ENCODE data around the gene PRICKLE2. TPM values are rescaled to one million over a fixed set of nuclear protein-coding genes. Genes with fewer than 3 reads are reported as not detected.

PRICKLE2 gene, protein sequence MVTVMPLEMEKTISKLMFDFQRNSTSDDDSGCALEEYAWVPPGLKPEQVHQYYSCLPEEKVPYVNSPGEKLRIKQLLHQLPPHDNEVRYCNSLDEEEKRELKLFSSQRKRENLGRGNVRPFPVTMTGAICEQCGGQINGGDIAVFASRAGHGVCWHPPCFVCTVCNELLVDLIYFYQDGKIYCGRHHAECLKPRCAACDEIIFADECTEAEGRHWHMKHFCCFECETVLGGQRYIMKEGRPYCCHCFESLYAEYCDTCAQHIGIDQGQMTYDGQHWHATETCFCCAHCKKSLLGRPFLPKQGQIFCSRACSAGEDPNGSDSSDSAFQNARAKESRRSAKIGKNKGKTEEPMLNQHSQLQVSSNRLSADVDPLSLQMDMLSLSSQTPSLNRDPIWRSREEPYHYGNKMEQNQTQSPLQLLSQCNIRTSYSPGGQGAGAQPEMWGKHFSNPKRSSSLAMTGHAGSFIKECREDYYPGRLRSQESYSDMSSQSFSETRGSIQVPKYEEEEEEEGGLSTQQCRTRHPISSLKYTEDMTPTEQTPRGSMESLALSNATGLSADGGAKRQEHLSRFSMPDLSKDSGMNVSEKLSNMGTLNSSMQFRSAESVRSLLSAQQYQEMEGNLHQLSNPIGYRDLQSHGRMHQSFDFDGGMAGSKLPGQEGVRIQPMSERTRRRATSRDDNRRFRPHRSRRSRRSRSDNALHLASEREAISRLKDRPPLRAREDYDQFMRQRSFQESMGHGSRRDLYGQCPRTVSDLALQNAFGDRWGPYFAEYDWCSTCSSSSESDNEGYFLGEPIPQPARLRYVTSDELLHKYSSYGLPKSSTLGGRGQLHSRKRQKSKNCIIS
- 12.4 TPM for total RNA-seq
- long read RNA-seq, partial matches to known transcripts: 0 of 4 reads
- long read RNA-seq, other reads (novel, unspliced or antisense): 4 of 4 reads

DNA sequence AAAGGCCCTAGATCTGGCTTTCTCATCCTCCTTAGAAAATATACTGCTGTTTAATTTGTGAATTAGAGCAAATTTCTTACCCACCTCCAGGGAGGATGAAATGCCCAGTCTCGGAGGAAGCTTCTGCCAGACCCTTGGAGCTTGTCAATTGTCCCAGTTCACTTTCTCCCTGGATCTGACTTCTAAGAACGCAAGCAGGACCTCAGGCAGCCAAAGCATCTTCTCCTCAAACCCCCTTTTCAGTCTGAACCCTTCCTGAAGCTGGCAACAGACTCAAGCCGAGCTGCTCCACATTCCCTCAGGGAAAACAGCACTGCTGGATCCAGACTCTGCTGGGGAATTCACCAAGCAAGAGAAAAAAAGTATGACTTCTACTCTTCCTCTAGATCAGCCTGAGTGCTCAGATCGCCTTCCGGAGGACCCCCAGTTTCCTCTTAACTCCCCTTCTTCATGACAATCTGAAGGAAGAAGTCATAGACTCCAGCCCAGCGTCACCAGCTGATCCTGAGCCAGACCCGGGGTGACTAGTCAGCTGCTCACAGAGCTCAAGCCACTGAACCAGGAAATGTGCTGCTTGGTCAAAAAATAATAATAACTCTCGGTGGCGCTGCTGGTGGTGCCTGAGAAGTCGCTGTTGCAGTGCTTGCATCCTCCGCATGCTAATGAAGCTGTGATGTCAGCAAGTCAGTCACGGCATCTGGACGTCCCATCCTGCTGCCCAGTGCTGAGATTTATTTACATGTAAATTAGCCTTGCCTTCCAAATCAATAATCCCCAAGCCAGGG, at the start of gene PRICKLE2:
PRICKLE2 (minus strand) TSS at position 641 of the 785 bp plus-strand sequence. CDS start 26,539 bp downstream, outside the sequence.
- intact Hi-C loops (cut with DNase I): loop anchor here (2.0 to 5.0 kb wide), 2 partner anchors 42 to 172 kb away; no protein-coding TSS in a partner anchor
- peak; percentile 83 for DNase-seq (ENCODE audit: low spot score)

DNA sequence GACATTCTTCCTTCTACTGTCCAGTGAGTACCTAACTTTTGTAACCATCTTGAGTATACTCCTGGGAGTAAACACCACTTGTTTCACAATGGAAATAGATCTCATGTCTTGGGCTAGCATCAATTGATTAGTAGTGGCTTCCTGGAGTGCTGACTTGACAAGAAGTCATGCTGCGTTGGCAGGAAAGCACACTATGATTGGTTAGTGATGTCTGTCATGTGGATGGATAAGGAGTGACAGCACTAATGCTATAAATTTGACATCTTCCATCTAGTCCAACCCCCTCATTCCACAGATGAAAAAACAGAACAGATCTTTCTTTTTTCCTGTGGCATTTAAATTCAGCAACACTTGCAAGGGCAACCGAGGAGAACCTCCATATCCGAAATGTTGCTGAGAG, 47.6 kb upstream of the PRICKLE2 start:
- intact Hi-C loops (cut with DNase I): no loop called here
- no peak for DNase-seq (ENCODE audit: low spot score)

DNA sequence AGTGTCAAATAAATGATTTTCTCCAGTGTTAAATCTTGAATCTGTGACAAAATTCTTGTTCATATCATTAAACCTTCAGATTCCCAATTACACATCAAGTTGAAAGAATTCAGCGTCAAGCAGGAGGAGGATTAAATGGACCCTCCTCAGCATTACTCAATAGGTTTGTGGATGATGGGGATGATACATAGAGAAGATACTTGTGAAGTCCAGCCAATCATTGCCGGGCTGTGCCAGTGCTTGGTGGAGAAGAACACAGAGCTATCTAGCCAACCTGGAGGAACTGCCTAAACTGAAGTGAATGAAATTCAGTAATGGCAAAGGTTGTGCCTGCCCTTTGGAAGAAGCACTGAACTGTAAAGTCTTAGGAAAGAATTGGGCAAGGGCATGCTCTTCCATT, 47.0 kb upstream of the PRICKLE2 start:
- no peak for DNase-seq (ENCODE audit: low spot score)
- intact Hi-C loops (cut with DNase I): no loop called here

DNA sequence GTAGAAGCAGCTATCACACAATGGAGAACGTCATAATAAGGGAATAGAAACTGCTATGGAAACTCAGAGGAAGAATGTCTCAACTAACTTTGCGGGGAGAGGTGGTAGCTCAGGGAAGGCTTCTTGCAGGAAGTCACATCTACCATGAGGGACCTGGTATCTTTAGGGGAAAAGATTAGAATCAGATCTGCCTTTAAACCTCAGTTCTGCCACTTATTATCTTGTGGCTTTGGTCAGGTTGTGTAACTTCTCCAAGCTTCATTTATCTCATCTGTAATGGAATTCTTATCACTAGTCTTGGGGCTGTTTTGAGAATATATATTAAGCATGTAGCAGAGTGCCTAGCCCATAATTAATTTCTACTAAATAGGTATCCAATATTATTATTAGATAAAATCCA, 46.4 kb upstream of the PRICKLE2 start:
- intact Hi-C loops (cut with DNase I): no loop called here
- DNase-seq (ENCODE audit: low spot score): no peak

DNA sequence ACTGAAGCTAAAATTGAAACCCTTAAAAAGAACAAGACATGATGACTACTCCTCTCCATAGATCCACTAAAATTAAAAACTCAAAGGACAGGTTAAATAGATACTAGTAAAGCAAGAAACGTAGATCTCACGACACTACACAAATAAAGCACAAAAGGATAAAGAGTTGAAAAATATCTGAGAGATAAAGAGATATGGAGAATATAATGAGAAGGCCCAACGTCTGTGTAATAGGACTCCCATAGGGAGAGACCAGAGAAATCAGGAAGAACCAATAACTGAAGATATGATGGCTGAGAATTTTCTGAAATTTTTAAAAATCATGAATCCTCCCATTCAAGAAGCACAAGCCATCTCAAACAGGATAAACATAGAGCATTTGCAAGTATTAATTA, 45.6 kb upstream of the PRICKLE2 start:
- DNase-seq (ENCODE audit: low spot score): no peak
- intact Hi-C loops (cut with DNase I): no loop called here

DNA sequence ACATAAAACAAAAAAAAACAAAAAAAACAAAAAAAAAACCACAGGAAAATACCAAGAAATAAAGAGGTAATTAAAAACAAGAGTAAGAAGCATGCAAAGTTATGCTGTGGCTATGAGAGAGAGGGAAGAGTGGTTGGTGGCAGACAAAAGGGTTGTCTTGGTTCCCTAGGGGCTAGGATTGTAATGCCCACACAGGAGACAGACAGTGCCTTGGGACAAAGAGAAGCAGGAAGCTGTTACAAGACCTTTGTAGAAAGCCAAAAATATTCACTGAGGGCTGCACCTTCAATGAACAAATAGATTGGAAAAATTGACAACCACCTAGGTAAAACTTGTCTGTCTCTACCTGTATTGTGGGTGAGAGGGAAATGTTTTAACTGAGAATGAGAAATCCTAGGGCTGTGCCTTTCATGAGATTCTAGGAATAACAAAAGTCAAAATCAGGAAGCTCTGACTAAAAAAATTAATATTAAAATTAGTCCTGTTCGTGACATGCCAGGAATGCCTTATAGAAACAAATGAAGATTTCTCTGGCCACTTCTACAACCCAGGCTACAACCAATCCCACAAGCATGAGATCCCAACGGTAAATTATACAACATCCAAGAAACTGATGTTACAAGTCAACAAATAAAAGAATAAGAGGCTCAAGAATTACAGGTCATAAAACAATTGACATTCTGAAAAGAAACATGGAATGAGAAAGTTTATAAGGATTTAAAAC, 45.0 kb upstream of the PRICKLE2 start:
- intact Hi-C loops (cut with DNase I): no loop called here
- no peak for DNase-seq (ENCODE audit: low spot score)

DNA sequence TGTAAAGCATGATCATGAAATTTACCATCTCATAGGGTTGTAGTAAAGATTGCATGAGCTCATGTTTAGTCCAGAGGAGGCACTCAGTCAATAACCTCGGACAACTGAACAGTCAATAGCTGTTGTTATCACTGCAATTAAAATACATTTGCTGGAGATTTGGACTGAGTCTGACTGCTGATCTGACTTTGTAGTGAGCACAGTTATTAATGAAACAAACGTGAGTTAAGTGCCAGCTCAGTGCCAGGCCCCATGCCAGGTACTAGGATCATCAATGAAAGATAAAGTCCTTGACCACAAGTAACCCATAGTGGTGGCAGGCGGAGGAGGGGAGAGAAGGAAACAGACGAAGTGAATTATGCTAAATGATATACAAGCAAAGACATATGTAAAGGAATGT, 43.7 kb upstream of the PRICKLE2 start:
- no peak for DNase-seq (ENCODE audit: low spot score)

DNA sequence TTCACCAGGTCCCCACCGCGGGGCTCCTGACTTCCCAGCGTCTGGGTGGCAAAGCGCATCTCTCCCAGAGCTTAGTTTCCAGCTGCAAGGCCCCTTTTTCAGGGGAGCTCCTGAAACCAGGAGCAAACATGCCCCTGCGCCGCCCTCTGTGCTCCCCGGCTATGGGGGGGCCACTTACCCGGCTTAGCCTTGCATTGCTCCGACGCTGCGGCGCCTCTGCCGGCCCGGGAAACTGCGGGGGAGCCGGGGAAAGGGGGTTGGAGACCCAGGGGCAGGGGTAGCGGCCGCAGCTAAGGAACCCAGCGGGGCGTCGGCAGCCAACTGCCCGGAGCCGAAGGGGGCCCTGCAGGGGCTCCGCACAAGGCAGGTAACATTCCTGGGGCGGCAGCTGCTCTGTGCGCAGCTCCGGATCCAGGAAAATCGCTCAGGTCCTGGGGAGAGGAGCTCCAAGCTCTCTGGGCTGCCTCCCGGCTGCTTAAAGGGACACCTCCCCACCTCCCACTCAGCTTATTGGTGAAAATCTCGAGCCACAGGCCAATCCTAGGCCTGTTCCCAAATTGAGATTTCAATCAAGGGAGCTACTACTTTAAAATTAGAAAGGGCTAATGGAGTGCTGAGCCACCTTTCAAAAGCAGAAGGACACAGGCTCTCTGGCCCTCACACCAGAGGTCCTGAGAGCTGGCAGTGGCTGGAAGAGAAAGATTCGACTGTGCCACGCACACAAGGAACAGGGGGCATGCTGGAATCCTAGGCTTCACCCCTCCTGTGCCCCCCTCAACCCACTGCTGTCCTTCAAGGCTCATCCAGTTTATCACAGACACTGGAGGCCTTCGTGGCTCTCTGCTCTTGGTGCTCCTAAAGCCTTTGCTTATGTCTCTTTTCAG, 42.7 kb upstream of the PRICKLE2 start:
- peak; percentile 77 for DNase-seq (ENCODE audit: low spot score)
- intact Hi-C loops (cut with DNase I): loop anchor here (2.0 to 10.0 kb wide), 4 partner anchors 43 to 241 kb away; partner anchors contain the start of gene PRICKLE2

More for the DNA sequence above, 43.7 kb upstream of the PRICKLE2 start:
- intact Hi-C loops (cut with DNase I): loop anchor here (5.0 to 10.0 kb wide), 2 partner anchors 56 to 242 kb away; no protein-coding TSS in a partner anchor

DNA sequence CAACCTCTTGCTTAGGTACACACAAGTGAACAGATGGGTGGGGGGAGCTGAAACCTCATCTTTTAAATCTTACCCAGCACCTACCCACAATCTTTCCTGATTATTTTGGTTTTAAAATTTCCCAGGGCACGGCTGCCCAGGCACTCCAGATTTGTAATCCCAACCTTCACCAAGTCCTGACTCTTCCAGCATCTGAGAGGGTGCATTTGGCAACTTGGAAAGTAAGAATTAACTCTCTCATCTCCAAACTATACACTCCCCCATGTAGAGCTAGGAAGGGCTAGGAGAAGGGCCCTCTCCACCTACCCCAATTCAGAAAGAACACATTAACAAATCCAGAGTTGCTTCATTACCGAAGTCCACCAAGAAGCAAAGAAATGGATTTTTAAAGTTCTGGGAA, 41.7 kb upstream of the PRICKLE2 start:
- intact Hi-C loops (cut with DNase I): loop anchor here (2.0 to 10.0 kb wide), 4 partner anchors 42 to 240 kb away; partner anchors contain the start of gene PRICKLE2
- DNase-seq (ENCODE audit: low spot score): no peak

DNA sequence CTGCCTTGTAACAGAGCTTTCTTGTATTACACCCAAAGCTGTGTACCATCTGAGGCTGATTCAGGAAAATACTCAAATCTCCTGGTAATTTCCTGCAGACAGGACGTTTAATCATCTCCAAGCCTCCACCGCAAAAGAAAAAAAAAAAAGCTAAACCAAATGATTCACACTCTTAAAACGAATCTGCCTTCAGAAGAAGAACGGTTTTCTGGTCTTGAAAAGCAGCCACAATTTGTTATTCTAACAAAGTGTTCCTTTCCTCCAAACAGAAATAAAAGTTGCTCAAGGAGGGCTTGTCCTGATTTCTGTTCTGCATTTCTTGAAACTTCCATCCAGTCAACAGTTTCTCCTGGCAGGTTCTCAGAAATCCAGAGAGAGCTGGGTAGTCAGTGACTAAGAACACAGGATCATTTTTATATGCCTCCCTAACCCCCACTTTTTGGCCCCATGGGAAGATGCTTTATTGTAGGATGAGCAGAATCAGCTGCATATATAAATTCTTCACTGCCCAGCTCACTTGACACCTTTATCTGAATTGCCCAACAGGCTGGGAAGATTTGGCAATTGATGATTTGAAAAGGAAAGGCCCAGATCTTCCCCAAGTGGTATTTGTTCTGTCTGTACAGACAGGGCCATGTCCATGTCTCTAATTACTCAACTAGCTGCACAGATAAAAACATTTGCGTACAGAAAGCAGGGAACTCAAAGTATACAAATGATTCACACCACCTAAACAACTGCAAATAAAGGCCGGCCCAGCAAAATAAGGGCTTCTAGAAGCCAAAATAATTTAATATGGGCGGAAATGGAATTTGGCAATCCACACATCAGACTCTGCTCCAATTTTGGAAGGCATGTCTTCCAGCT, 41.0 kb upstream of the PRICKLE2 start:
- no peak for DNase-seq (ENCODE audit: low spot score)
- intact Hi-C loops (cut with DNase I): loop anchor here (2.0 to 10.0 kb wide), 4 partner anchors 41 to 239 kb away; partner anchors contain the start of gene PRICKLE2

DNA sequence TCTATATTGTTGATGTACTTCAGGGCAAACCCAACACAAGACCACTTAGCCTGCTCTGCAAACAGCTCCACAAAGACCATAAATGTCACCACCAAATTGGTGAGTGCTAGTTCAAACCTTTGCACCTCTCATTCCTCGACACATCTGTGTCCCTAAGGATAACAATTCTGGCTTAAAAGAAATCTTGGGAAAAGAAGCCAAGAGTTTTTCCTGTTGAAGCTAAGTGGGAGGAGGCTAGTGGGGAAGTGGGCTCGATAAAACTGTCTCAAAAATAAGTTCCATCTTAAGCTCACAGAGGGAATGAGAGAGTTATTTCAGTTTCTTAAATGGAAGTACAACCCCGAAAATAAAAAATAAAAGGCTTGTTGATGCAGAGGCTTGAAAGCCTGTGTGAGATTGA, 40.4 kb upstream of the PRICKLE2 start:
- intact Hi-C loops (cut with DNase I): loop anchor here (2.0 to 10.0 kb wide), 4 partner anchors 41 to 238 kb away; partner anchors contain the start of gene PRICKLE2
- no peak for DNase-seq (ENCODE audit: low spot score)

DNA sequence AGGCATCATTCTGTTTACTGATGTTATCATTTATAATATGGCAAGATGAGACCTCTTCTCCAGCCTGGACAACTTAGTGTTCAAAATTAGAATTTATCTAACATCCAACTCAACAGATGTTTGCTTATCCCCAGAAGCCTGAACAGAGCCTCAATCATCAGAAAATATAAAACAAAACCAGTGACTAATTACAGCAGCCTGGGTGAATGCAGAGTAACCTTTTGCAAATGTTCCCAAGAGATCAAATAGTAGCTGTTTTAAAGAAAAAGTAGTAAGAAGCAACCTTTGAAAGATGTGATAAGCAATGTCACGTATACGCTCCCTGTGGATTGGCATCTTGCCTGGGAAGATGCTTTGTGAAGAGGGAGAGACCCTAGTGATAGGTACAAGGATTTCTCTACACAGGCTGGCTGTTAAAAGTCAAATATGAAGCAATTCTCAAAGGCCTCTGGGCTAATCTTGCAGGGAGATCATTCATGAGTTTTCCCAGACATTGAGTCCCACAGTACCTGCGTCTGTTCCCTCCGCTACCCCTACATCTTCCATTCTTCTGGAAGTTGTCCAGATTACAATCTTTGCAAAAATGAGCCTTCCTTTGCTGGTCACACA, 39.3 kb upstream of the PRICKLE2 start:
- no peak for DNase-seq (ENCODE audit: low spot score)
- intact Hi-C loops (cut with DNase I): loop anchor here (5.0 to 10.0 kb wide), 2 partner anchors 60 to 237 kb away; no protein-coding TSS in a partner anchor

DNA sequence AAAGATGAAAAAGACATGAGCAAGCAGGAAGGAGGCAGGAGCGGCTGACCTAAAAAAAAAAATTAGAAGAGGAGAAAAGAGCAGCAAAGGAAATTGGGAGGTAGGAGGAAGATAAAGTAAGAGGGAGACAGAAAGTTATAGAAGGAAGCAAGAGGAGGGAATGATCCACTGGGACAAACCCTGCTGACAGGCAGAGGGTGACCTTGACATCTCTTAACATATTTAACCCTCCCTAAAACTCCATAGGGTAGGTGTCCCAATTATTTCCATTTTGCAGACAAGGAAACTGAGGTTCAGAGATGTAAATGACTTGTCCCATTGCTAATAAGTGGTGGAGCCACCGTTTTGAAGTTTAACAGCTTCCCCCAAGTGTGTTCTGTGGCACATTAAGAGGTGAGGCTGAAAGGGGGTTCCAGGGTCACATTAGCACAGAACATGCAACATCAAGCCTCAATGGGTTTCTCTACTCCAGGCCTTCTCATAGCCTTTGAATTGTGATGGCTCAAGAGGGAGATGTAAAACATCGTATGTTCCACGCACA, 37.4 kb upstream of the PRICKLE2 start:
- no peak for DNase-seq (ENCODE audit: low spot score)
- intact Hi-C loops (cut with DNase I): loop anchor here (10.0 kb wide), 1 partner anchor 62 kb away; no protein-coding TSS in a partner anchor

DNA sequence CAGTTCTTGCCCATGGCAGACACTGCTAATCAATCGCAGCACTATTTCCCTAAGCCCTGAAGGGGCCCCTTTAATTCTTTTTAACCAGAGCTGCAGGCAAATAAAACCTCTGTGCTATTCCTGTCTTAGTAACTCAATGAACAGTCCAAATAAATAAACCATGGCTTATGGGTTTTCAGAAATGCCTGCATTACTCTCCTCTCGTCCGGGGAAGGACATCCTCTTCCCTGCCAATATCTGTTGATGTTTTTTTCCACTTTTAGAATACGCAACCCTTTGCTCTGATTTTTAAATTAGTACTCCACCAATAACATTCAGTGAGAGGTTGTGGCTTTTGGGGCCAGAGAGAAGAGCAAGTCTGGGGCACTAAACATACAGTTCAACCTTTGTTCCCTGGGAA, 35.2 kb upstream of the PRICKLE2 start:
- intact Hi-C loops (cut with DNase I): loop anchor here (2.0 to 10.0 kb wide), 2 partner anchors 64 to 72 kb away; no protein-coding TSS in a partner anchor

DNA sequence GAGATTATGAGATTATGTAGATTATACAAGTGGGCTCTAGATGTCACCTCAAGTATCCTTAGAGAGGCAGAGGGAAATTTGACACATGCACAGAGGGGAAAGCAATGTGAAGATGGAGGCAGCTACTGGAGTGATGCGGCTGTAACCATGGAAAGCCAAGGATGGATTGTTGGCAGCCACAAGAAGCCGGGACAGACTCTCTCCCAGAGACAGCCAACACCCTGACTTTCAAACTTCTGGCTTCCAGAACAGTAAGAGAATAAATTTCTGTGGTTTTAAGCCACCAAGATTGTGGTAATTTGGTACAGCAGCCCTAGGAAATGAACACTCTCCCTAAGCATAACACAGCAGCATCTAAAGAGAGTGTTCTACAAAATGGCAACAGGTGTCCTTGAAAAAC, 34.4 kb upstream of the PRICKLE2 start:
- DNase-seq (ENCODE audit: low spot score): no peak
- intact Hi-C loops (cut with DNase I): loop anchor here (2.0 to 10.0 kb wide), 2 partner anchors 65 to 71 kb away; no protein-coding TSS in a partner anchor

More for the DNA sequence above, 35.2 kb upstream of the PRICKLE2 start:
- no peak for DNase-seq (ENCODE audit: low spot score)

Measured in cardiac septum (tissue), 1 donor.